H1 (cell line): ENCODE data around the gene AGR3. TPM values are rescaled to one million over a fixed set of nuclear protein-coding genes. Genes with fewer than 3 reads are reported as not detected.

ENCODE experiments used
- CEBPB ChIP-seq: IDR thresholded peaks from 2 replicates; pipeline ENCODE4 v1.6.1; 2012; ENCODE audit warnings: low read depth, low read length
- CTCF ChIP-seq, 3 experiments: IDR thresholded peaks; 1 replicate in 2 of 3; 2 replicates in 1 of 3; pipeline versions ENCODE4 v1.5.1 to v1.6.1; 2011; ENCODE audit warnings: low read length in 3 of 3, mild to moderate bottlenecking in 3 of 3, inconsistent platforms in 2 of 3, low read depth in 1 of 3, moderate library complexity in 1 of 3; ENCODE audit not compliant: insufficient read depth in 1 of 3; ENCODE audit errors: control extremely low read depth in 1 of 3
- EZH2 ChIP-seq: fragments of 200-600 bp; sonication (generic); IDR thresholded peaks from 2 replicates; pipeline ENCODE4 v1.7.1; 2012; ENCODE audit warnings: low read depth, mild to moderate bottlenecking, moderate library complexity, low read length, inconsistent platforms; ENCODE audit not compliant: severe bottlenecking
- PHF8 ChIP-seq: fragments of 200-600 bp; sonication (generic); conservative IDR thresholded peaks from 2 replicates; pipeline ENCODE4 v1.7.1; 2012; ENCODE audit warnings: low read depth, mild to moderate bottlenecking, inconsistent platforms, low read length, moderate library complexity
- RAD21 ChIP-seq, 2 experiments: IDR thresholded peaks in 1 of 2; conservative IDR thresholded peaks in 1 of 2; 2 replicates each; pipeline ENCODE4 v1.6.1; 2011; ENCODE audit warnings: low read depth in 2 of 2, low read length in 2 of 2, improper control_type of control experiment in 1 of 2, inconsistent platforms in 1 of 2, mild to moderate bottlenecking in 1 of 2, moderate library complexity in 1 of 2
- RNF2 ChIP-seq: fragments of 200-900, 300-1000 bp; sonication (generic); IDR thresholded peaks from 2 replicates; pipeline ENCODE4 v1.7.1; 2016; ENCODE audit warnings: borderline replicate concordance, low read depth, mild to moderate bottlenecking, antibody characterized with exemption, low read length; ENCODE audit not compliant: poor library complexity, severe bottlenecking; ENCODE audit errors: missing control alignments
- polyA plus RNA-seq, 7 experiments: library from polyadenylated mRNA; depleted of rRNA in 3 of 7; stranded (reverse) in 5 of 7; unstranded in 2 of 7; fragments of >200 nt in 5 of 7; fragments of 200-250 nt in 2 of 7; gene quantifications; 1 replicate in 5 of 7; 2 replicates in 1 of 7; 4 replicates in 1 of 7; pipeline versions ENCODE4 v1.2.1 to v1.2.3, GENCODE V29; 2011 to 2013; ENCODE audit warnings: missing spikeins in 2 of 7, mixed read lengths in 2 of 7
- total RNA-seq: library from RNA; stranded (reverse); fragmentation: NEBNext Ultra II Directional; extraction: Animal tissue kit (Norgen Biotek cat#: 25700); gene quantifications from 2 replicates; pipeline ENCODE4 v1.2.1, GENCODE V29; 2021

AGR3 gene
- total and polyA plus RNA-seq, 2 of the 8 experiments (the other 6 are each of a cell fraction or from before 2014, with no cell fraction given) = not detected

GRCh38 chr7:16891874-16892643 is 10.3 kb upstream of the AGR3 start (continued):
- TF ChIP-seq CTCF (IDR thresholded peaks at IDR 0.05; ENCODE audit: control extremely low read depth in 1 of 3, insufficient read depth in 1 of 3, low read depth in 1 of 3, low read length in 3 of 3) = no peak
- no peak for TF ChIP-seq EZH2
- TF ChIP-seq RNF2 = no peak
- no peak for TF ChIP-seq CEBPB
- no peak for TF ChIP-seq PHF8
- no peak for TF ChIP-seq RAD21 (IDR thresholded peaks at IDR 0.05 in 1 of 2, conservative IDR thresholded peaks at IDR 0.05 in 1 of 2; ENCODE audit: low read depth in 2 of 2, low read length in 2 of 2)
